HS-5 (cell line): ENCODE measurements around the gene KLK15.

Experiments
- DNase-seq: peaks from one replicate; pipeline ENCODE4 v3.0.0-alpha.2; 2012; ENCODE audit warnings: low read depth

The KLK15 gene

DNA sequence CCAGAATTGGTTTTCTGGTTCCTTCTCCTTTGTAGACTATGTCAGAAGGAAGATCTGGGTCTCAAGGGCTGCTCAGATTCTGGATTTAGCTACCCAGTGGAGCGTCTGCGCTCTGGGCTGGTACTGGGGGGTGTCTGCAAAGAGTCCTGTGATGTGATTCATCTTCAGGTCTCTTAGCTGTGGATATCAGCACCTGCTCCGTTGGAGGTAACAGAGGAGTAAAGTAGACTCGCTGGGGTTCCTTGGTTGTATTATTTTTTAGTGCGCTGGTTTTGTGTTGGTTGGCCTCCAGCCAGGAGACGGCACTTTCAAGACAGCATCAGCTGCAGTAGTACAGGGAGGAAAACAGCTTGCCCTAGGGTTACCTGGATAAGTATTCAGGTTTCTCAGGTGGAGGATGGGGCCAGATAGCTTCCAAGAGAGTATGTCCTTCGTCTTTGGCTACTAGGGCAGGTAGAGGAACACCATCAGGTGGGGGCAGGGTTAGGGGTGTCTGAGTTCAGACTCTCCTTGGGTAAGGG, 10.4 kb upstream of the KLK15 start:
- DNase-seq, result no peak

DNA sequence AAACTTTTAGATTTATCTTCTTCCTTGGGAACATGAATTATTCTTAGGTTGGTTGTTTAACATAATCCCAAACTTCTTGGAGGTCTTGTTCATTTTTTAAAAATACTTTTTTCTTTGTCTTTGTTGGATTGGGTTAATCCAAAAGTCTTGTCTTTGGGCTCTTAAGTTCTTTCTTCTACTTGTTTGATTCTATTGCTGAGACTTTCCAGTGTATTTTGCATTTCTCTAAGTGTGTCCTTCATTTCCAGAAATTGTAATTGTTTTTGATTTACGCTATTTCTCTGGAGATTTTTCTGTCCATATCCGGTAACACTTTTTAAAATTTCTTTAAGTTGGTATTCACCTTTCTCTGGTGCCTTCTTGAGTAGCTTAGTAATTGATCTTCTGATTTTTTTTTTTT, 9.8 kb upstream of the KLK15 start:
- no peak for DNase-seq

DNA sequence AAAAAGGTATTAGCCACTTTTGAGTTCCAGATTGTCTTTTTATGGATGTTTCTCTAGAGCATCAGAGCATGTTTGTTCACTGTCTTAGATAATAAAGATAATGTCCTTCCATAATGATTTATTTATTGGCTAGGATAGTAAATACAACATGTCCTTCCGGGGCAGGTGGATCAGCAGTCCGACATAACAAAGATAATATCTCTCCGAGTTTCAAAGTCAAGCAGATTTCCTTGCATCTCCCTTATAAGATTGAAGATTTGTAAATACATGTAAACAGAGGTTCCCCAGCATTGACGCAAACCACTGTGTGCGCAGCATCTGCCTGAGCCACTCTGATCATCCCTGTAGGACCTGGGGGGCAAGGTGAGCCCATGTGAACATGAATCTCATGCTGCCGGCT, 8.8 kb upstream of the KLK15 start:
- no peak for DNase-seq

DNA sequence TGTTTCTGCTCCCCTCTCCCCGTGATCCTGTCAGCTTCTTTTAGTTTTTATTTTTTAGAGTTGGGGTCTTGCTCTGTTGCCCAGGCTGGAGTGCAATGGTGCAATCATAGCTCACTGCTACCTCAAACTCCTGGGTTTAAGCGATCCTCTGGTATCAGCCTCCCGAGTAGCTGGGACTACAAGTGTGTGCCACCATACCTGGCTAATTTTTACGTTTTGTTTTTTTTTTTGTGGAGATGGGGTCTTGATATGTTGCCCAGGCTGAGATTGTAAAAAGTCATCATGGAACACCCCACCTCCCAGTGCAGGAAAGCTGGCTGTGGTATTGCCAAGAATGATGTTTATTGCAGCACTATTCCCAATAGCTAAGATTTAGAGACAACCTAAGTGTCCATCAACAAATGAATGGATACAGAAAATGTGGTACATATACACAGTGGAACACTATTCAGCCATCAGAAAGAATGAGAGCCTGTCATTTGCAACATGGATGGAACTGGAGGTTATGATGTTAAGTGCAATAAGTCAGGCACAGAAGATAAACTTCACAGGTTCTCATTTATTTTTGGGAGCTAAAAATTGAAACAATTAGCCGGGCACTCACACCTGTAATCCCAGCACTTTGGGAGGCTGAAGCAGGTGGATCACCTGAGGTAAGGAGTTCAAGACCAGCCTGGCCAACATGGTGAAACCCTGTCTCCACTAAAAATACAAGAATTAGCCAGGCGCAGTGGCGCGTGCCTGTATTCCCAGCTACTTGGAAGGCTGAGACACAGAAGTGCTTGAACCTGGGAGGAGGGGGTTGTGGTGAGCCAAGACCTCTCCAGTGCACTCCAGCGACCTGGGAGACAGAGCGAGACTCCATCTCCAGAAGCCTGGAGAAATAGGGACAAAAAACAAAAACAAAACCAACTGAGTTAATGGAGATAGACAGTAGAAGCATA, 6.6 kb upstream of the KLK15 start:
- DNase-seq, result no peak

DNA sequence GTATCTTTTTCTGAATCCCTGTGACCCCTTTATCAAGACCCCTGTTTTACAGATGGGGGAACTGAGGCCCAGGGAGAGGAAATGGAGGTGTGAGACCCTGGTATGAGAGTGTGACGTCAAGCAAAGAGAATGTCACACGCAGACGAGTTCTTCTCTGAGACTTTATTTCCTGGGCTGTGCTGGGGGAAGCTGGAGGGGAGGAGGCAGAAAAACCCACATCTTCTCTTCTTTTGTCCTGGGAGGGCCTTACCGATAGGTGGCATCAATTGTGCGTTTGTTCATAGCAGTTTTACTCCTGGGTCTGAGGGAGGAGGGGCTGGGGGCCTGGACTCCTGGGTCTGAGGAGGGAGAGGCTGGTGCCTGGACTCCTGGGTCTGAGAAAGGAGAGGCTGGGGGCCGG, 4.9 kb upstream of the KLK15 start:
- DNase-seq, result no peak

DNA sequence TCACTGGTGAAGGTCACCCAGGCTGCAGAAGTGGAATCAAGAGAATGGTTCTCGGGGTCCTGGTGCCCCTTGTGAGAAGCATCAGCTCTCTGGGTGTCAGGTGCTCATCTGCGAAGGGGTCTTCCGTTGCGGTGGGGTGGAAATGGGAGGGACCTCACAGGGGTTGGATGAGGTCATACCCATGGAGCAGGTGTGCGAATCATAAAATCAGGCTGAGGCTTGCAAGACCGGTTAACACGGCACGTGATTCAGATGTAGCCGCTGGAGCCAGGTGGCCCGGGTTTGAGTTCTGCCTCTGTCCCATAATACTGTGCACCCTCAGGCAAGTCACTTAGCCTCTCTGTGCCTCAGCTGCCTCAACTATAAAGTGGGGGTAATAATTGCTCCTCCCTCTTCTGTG, 3.9 kb upstream of the KLK15 start:
- DNase-seq, result no peak

DNA sequence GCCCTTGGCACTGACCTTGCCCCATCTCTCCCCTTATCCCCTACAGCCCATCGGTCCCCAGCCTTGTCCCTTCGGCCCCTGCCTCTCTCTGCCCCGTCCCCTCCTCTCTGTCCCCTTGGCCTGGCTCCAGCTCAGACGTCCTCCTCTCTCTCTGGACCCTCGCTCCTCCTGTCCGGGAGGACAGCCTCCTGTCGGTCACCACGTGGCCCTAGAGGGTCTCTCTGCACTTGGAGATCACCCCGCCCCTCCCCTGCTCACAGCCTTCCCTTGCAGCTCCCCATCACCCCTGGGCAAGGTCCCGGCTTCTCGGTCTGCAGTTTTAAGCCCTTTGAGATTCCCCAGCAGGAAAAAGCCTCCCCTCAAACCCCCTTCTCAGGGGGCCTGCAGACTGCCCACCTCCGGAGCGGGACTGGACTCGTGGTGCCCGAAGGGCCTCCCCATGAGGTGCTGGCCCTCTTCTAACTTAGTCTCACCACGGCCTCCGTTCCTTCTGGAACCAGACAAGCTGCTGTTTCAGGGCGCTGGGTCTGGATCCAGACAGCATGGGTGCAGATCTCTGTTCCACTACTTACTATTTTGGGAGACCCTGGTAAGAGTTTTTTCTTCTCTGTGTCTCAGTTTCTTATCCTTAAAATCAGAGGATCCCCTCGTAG, 3.3 kb upstream of the KLK15 start:
- no peak for DNase-seq

DNA sequence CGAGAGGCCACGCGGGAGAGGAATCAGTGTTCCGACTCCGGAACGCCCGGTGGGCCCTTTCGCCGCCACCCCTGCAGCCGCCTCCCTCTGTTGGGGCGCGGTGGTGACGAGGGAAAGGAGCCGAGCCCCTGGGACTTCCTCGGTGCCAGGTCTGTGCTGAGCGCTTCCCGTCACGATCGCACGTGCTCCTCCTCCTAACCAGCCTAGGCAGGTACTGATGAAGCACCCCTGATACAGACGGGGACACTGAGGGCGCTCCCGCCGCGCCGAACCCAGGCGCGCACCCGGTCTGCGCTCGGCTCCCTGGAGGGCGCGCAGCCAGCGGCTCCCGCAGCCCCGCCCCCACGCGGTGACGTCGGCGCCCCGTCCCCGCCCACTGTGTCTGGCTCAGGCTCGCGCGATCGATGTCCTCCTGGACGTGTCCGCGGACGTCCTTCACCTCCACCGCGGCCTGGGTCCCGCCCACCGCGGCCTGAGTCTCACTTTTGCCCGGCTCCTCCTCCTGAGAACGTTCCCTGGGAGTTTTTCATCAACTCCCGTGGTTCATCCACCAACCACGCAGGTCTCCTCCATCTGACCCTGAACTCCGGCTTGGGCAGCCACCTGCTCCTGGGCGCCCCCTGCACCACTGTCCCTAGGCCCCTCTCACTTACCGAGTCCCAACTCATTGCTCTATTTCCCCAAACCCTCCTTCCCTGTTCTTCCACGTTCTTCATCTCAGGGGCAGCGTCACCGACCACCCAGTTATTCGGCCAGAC, 2.6 kb upstream of the KLK15 start:
- no peak for DNase-seq

DNA sequence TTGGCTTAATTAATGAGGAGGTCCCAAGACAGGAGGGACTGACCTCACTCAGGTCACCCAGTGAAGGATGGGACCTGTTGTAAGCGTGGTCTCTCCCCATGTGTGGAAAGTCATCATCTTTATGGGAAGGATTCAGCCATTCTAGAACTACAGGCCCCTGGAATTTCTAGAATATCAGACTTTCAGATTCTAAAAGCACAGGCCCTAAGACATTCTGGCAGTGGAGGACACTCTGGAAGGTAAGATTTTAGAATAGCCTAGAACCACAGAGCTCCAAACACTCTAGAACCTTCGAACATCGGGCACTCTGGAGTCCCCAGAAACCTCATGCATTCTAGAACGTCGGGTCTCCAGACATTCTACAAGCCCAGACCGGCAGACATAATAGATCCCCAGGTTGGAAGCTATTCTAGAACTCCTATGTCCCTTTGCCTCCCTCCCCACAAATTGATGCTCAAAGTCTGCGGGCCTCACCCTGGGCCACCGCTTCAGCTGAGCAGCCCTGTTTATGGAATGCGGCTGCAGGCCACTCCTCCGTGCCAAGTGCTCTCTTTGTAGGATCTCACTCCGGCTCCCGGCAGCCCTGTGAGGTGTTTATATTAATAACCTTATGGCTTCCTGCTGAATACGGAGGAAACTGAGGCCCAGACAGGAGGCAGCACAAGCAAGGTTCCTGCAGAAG, 1.9 kb upstream of the KLK15 start:
- DNase-seq, result no peak

DNA sequence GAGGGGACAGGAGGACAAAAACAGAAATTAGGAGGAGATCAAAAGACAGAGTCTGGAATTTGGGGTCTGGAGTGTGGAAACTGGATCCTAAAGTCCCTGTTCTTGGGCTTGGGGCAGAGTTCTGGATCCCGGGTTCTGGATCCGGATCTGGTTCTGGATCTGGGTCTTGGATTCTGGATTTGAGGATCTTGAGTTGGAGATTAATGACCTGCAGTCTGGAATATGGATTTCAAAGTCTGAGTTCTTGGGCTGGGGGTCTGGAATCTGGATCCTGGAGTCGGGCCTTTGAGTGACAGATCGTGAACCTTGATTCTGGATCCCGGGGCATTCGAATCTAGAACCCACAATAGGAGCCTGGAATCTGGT, 411 bp upstream of the KLK15 start:
- no peak for DNase-seq

DNA sequence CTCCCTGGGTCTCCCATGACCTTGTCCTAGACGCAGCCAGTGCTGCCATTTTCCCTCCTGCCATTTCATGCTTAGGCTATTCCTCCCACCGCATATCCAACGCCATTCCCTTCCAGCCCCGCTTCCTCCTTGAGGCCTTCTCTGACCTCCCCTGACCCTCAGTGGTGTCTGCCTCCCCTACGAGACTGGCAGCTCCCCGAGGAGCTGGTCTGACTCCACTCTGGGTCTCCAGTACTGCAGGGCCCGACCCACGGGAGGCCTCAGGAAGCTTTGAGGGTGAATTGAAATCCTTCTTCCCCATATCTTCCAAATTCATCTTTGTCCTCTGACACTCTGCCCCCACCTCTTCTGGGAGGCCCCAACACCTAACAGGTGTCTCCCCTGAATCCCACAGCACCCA, 708 bp downstream of the KLK15 start:
- no peak for DNase-seq

DNA sequence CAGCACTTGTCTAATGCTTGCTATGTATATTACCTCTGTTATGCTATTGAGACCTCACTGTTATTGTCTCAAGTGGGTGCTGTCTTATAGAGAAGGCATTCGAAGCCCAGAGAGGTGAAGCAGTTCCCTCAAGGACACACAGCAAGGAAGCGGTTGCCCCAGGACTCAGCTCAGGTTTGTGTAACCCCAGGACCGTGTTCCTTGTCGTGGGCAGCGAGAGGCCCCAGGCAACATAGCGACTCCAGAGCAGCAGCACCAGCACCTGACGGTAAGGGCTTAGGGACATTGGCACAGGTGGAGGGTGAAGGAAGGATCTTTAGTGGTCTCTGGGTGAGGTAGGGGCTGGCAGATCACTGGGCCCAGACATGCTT, 2.4 kb downstream of the KLK15 start:
- DNase-seq, result no peak

DNA sequence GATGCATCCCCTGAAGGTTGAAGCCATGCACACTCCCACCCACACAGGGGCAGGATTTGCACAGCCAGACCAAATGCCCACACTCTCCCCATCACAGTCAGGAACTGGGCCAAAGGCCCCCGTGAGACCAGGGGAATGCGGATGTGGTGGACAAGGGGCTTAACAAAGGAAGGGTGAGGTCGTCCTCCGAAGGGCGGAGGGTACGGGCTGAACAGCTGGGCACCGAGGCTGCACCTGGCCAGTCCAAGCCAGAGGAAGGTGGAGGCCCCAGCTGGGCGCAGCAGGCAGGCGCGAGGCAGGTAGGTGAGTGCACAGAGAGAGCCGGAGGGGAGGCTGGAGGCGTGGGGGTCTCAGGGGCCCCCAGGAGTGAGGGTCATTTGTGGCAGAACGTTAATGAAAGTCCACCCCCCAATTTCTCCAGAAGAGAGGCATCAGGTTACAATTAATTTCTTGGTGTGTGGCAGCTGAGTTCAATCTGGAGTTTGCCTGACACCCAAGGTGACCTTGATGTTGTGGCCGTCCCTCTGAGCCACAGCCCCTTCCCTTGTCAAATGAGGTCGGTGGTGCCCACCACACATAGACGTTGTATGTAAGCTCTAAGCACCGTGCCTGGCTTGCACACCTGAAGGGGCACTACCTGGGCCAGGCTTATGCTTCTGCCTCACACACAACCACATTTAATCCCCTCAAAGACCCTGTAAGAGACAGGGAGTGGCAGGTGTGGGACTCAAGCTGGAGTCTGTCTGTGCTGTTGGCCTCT, 2.9 kb downstream of the KLK15 start:
- no peak for DNase-seq

DNA sequence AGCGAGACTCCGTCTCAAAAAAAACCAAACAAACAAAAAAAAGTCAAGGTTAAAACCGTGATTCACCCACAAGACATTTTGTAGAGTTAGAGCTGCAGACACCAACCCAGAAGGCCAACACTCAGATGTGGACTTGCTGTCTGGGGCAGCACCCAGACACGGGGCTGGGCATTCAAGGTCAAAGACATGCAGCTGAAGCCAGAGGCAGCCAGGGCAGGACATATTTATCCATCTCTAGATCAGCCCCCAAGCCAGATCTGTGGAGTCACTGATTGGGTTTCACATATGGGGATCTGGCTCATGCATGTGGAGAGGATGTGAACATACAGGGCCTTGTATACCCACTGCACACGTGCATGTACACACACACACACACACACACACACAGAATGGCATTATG, 3.6 kb downstream of the KLK15 start:
- DNase-seq, result no peak

DNA sequence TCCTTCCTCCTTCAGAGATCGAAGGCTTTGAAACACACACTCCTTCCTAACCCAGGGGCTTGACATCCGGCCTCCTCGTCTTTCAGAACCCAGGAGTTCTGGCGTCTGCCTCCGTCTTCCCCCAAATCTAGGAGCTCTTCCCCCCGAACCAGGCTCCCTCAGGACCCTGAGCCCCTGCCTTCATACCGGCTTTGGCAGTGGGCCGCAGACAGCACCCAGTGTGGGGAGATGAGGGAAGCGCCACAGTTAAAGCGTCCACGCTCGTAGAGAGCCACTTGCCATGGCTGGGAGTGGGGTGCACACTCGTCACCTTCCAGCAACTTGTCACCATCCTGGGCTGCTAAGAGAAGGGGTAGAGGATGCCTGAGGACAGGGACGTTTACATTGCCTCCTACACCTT, 5.9 kb downstream of the KLK15 start:
- DNase-seq, result no peak

DNA sequence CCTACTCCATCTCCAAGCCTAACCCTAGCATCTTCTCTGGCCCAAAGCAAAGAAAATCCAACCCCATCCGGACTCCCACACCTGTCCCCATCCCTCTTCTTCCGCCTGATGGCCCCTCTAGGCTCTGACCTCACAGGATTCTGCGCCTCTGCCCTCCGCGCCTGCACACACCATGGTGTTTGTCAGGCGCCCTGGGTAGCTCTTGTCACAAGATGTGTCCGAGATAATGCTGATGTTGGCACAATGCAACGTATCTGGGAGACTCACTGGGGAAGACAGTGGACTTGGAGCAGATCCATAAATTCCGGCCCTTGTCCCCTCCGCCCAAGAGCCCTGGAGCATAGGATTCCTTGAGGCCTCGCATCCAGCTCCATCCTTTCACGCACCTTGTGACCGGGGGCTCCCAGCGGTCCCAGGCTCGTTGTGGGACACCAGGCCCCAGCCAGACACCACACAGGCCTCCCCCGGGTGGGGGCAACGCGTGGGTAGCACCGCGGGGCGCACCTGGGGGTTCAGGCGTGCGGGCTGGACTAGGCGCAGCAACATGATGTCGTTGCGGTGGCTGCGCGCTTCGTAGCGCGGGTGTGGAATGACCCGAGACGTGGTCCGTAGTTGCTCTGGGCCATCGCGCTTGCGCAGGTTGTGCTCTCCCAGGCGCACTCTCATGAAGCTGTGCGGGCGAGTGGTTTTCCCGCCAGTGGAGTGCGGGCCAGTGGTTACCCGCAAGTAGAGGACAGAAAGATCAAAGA, 6.7 kb downstream of the KLK15 start:
- DNase-seq, result no peak

DNA sequence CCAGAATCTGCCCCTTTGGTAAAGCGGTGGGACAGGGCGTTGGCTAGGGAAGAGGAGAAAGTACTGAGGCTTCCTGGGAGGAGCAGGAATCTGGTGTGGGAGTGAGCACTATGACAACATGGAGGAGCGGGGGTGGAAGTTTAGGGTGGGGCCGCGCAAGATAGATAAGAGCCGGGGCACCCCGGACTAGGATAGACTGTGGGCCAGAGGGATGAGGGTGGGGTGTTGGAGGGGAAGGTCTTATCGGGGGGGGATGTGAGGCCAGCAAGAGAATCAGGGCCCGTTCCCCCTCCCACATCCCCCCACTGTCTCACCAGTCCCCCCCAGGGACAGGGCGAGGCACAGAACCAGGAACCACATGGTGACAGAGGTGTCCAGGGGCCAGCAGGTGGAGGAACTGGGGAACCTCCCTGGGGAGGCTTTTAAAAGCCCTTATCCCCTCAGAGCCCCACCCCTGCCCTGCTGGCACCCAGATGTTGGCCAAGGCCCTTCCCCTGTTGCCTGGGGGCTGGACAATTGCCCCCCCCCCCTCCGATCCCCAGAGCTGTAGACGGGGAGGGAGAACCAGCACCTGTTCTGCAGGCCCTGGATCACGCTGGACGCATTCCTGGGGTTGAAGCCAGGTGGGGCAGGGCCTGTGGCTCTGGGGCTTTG, 9.9 kb downstream of the KLK15 start, which contains the start of gene KLK1:
Gene KLK1, minus strand, starts transcription at position 399 of the 654 bp plus-strand sequence. Its CDS starts 39 bp downstream, at position 360.
- no peak for DNase-seq

DNA sequence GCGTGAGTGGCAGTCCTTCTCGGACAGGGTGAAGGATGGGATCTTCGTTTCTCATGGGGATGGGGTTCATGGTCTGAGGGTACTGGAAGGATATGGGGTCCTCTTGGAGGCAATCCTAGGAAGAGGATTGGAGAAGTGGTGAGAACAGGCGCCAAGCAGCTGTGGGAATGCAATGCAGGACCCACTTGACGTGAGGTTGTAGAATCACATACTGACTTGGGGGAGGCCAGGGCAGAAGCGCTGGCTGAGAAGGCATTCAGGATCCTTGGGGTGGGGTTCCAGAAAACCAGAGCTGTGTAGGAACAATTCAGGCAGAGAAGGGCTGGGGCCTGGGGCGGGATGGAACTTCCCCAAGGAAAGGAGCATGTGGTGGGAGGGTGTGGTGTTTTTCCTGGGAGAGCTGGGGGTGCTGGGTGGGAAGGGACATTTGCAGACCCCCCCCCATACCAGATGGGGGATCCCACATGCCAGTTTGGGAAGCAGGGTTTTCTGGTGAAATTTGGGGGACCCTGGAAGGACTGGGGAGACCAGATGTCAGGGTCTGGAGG, 10.6 kb downstream of the KLK15 start:
- no peak for DNase-seq

DNA sequence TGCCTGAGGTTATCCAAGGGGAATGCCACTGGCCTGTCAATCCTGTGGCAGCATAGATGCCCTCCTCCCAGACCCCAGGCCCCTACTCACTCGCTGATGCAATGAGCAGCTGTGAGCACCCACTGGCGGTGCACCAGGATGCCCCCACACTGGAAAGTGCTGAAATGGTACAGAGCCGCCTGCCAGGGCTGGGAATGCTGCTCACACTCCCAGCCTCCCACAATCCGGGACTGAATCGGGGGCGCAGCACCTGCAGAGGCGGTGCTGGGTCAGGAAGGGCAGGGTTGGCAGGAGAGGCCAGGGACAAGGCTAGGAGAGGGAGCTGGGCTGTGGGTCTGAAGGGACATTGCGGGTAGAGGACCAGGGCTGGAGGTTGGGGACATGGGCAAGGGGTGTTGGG, 11.8 kb downstream of the KLK15 start:
- DNase-seq, result no peak

DNA sequence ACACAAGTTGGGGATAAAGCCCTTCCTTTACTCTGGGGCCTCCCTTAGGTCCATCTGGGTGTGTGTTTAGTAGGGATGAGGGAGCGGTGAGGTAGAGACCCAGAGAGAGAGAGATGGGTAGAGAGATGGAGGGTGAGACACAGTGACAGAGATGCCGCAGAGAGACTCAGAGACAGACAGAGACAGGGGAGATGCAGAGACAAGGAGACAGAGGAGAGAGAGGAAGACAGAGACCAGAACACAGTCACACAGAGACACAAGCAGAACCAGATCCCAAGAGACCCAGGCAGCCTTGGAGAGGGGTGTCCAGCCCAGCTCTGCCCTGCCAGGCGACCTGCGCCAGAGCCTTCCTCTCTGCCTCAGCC, 12.1 kb downstream of the KLK15 start:
- no peak for DNase-seq
